ENCODE measurements around the gene ATP10D. TPM values are rescaled to one million over a fixed set of nuclear protein-coding genes. Genes with fewer than 3 reads are reported as not detected.
A peak's percentile ranks its signal among the peaks of the same experiment; 100 is the strongest.

Gene ATP10D
- total RNA-seq, 1 donor from 2014 or later, result 36.2 TPM

DNA sequence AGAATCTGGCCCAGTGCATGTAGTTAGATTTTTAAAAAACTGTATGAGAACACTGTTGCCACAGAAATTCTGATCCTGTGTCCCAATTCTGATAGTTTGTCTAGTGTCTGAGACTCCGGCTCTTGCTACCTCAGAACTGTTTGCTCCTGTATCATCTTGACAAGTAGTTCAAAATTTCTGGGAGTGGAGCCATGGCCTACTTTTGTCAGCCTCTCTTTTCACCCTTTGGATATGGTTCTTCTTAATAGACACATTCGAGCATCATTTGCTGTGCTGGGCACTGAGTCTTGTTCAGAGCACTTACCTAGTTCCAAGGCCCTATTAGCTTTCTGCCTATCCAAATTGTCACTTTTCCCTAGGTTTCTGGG lies 46.9 kb downstream of the ATP10D start:
- Mint-ChIP-seq H3K27ac (ENCODE audit: unreplicated experiment) (peak overlapping the region; percentile 76), H3K27me3 (ENCODE audit: unreplicated experiment) (no peaks in the 10 kb centered on the region), H3K9me3 (ENCODE audit: unreplicated experiment) (peaks cover 31% of the 10 kb centered on the region), H3K4me1 (ENCODE audit: unreplicated experiment) (peaks cover 35% of the 10 kb centered on the region), H3K4me3 (ENCODE audit: unreplicated experiment) (no peak overlapping the region), H3K36me3 (ENCODE audit: unreplicated experiment) (peaks cover 56% of the 10 kb centered on the region)
- TF ChIP-seq, protein P1, sequence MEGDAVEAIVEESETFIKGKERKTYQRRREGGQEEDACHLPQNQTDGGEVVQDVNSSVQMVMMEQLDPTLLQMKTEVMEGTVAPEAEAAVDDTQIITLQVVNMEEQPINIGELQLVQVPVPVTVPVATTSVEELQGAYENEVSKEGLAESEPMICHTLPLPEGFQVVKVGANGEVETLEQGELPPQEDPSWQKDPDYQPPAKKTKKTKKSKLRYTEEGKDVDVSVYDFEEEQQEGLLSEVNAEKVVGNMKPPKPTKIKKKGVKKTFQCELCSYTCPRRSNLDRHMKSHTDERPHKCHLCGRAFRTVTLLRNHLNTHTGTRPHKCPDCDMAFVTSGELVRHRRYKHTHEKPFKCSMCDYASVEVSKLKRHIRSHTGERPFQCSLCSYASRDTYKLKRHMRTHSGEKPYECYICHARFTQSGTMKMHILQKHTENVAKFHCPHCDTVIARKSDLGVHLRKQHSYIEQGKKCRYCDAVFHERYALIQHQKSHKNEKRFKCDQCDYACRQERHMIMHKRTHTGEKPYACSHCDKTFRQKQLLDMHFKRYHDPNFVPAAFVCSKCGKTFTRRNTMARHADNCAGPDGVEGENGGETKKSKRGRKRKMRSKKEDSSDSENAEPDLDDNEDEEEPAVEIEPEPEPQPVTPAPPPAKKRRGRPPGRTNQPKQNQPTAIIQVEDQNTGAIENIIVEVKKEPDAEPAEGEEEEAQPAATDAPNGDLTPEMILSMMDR (IDR thresholded peaks at IDR 0.05), result no peak
- no peak for DNase-seq (ENCODE audit: extremely low spot score, unreplicated experiment)

DNA sequence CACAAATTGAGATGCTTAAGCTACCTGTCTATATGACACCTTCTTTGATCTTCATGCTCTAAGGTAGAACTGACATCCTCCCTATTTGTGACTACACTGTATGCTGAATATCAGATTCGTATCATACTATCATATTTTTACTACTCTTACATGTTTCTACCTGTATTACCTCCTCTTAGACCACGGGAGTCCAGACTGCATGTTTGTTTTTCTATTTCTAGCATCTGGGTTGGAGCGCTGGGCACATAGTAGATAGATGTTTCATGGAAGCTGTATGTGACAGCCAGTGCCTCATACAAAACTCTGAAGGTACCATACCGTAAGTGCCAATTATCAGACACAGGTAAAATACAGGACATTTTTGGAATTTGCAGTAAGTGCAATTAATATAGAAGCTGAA lies 47.6 kb downstream of the ATP10D start:
- no peak for DNase-seq (ENCODE audit: extremely low spot score, unreplicated experiment)

DNA sequence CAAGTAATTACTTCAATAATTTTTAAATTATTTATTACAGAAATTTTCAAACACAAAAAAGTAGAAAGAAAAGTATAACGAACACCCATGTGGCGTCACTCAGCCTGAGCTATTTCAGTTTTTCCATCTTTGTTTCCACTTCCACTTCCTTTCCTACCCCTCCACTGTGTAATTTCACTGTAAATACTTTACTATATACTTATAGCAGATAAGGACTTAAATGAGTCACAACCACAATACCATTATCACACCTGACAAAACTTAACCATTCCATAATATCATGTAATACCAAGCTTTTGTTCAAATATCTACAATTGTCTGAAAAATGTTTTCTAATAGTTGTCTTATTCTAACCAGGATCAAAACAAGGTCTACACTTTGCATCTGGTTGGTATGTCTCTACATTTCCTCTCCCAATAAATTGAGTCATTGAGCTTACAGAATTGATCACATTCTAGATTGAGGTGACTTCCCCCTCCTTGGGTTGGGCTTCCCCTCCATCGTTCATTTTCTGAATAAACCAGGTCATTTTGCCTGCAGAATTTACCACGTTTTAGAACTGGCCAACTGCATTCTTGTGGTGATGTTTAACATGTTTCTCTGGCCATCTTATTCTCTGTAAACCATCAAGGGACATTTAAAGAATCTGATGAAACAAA lies 48.7 kb downstream of the ATP10D start:
- no peak for DNase-seq (ENCODE audit: extremely low spot score, unreplicated experiment)
- Mint-ChIP-seq H3K9me3 (ENCODE audit: unreplicated experiment) (peaks cover 27% of the 10 kb centered on the region), H3K4me1 (ENCODE audit: unreplicated experiment) (peaks cover 28% of the 10 kb centered on the region), H3K27ac (ENCODE audit: unreplicated experiment) (no peak overlapping the region), H3K4me3 (ENCODE audit: unreplicated experiment) (no peak overlapping the region), H3K36me3 (ENCODE audit: unreplicated experiment) (peaks cover 52% of the 10 kb centered on the region), H3K27me3 (ENCODE audit: unreplicated experiment) (no peaks in the 10 kb centered on the region)
- TF ChIP-seq, protein P1 (IDR thresholded peaks at IDR 0.05), result no peak

More for the DNA sequence above, 47.6 kb downstream of the ATP10D start:
- H3K4me1 Mint-ChIP-seq (ENCODE audit: unreplicated experiment), result peaks cover 35% of the 10 kb centered on the region
- H3K27me3 Mint-ChIP-seq (ENCODE audit: unreplicated experiment), result no peaks in the 10 kb centered on the region
- TF ChIP-seq, protein P1 (IDR thresholded peaks at IDR 0.05), result no peak
- H3K27ac Mint-ChIP-seq (ENCODE audit: unreplicated experiment), result no peak overlapping the region
- H3K36me3 Mint-ChIP-seq (ENCODE audit: unreplicated experiment), result peaks cover 49% of the 10 kb centered on the region
- no peak overlapping the region for H3K4me3 Mint-ChIP-seq (ENCODE audit: unreplicated experiment)
- H3K9me3 Mint-ChIP-seq (ENCODE audit: unreplicated experiment), result peaks cover 31% of the 10 kb centered on the region

DNA sequence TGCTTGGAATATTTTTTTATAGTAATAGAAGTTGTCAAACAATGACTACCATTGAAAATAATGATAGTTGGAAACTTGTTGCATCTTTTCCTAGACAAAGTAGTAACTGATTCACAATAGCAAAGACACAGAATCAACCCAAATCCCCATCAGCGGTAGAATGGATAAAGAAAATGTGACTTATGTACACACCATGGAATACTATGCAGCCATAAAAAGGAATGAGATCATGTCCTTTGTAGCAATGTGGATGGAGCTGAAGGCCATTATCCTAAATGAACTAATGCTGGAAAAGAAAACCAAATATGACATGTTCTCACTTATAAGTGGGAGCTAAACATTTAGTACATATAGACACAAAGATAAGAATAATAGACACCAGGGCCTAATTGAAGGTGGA lies 49.7 kb downstream of the ATP10D start:
- TF ChIP-seq, protein P1 (IDR thresholded peaks at IDR 0.05), result no peak
- Mint-ChIP-seq H3K36me3 (ENCODE audit: unreplicated experiment) (peaks cover 48% of the 10 kb centered on the region), H3K9me3 (ENCODE audit: unreplicated experiment) (peaks cover 20% of the 10 kb centered on the region), H3K27me3 (ENCODE audit: unreplicated experiment) (no peaks in the 10 kb centered on the region), H3K27ac (ENCODE audit: unreplicated experiment) (no peak overlapping the region), H3K4me1 (ENCODE audit: unreplicated experiment) (peaks cover 25% of the 10 kb centered on the region), H3K4me3 (ENCODE audit: unreplicated experiment) (no peak overlapping the region)
- no peak for DNase-seq (ENCODE audit: extremely low spot score, unreplicated experiment)

DNA sequence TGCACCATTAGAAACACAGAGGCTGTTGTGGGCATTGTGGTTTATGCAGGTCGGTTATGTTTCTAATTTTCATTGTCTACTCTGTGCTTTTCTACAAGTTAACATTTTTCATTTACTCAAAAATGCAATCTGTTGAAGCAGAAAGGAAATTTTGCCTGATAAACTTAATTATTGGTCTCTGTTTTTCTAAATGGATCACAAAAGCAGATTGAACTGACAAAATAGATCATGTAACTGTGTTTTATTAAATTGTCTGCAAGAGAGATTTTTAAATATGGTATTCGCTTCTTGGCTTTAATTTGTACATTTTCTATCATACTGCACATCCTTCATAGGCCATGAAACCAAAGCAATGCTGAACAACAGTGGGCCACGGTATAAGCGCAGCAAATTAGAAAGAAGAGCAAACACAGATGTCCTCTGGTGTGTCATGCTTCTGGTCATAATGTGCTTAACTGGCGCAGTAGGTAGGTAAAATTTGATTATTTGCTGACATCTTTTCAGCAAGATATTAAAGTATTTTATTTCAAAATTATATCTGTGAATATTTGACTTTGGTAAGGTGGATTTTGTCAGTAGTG lies 50.6 kb downstream of the ATP10D start:
- Mint-ChIP-seq H3K27me3 (ENCODE audit: unreplicated experiment) (no peaks in the 10 kb centered on the region), H3K36me3 (ENCODE audit: unreplicated experiment) (peaks cover 46% of the 10 kb centered on the region), H3K9me3 (ENCODE audit: unreplicated experiment) (peaks cover 20% of the 10 kb centered on the region), H3K4me1 (ENCODE audit: unreplicated experiment) (peaks cover 20% of the 10 kb centered on the region), H3K27ac (ENCODE audit: unreplicated experiment) (no peak overlapping the region), H3K4me3 (ENCODE audit: unreplicated experiment) (no peak overlapping the region)
- DNase-seq (ENCODE audit: extremely low spot score, unreplicated experiment), result no peak
- TF ChIP-seq, protein P1 (IDR thresholded peaks at IDR 0.05), result no peak

All from osteocyte (in vitro differentiated cells).